LNCaP clone FGC (cell line): Measurements from ENCODE around the gene CAPN1.

ENCODE experiments used
- DNase-seq: peaks from one replicate; pipeline ENCODE4 v3.0.0-alpha.2; 2011; ENCODE audit warnings: low read depth
- H3K4me3 ChIP-seq: 2 replicates; pipeline ENCODE4 v1.5.1; 2011; ENCODE audit warnings: mild to moderate bottlenecking, low read depth, low read length, control low read depth
- CTCF ChIP-seq: IDR thresholded peaks from 2 replicates; pipeline ENCODE4 v1.5.1; 2012; ENCODE audit warnings: mild to moderate bottlenecking; ENCODE audit not compliant: control insufficient read depth, insufficient read depth; ENCODE audit errors: extremely low read depth

The CAPN1 gene

GRCh38 chr11:65151331-65151899, 30.3 kb upstream of the CAPN1 start:
- no peak overlapping the region for H3K4me3 ChIP-seq
- no peak for DNase-seq
- TF ChIP-seq CTCF, result no peak

- no peak overlapping the region for H3K4me3 ChIP-seq
- no peak for DNase-seq
- no peak for TF ChIP-seq CTCF
Observed at GRCh38 chr11:65152122-65152521, 29.6 kb upstream of the CAPN1 start.

GRCh38 chr11:65156256-65156655, 25.5 kb upstream of the CAPN1 start:
- DNase-seq, result no peak
- H3K4me3 ChIP-seq, result no peak overlapping the region
- TF ChIP-seq CTCF, result no peak

DNA sequence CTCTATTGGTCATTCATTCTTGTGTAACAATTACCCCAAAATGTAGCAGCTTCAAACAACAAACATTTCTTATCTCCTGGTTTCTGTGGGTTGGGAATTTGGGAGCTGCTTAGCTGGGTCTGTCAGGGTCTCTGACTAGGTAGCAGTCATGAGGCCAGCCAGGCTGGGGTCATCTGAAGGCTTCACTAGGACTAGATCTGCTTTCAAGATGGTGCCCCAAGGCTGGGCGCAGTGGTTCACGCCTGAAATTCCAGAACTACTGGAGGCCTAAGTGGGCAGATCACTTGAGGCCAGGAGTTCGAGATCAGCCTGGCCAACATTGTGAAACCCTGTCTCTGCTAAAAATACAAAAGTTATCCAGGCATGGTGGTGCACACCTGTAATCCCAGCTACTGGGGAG, 24.8 kb upstream of the CAPN1 start:
- H3K4me3 ChIP-seq, result no peak overlapping the region
- DNase-seq, result no peak
- TF ChIP-seq CTCF, result no peak

DNA sequence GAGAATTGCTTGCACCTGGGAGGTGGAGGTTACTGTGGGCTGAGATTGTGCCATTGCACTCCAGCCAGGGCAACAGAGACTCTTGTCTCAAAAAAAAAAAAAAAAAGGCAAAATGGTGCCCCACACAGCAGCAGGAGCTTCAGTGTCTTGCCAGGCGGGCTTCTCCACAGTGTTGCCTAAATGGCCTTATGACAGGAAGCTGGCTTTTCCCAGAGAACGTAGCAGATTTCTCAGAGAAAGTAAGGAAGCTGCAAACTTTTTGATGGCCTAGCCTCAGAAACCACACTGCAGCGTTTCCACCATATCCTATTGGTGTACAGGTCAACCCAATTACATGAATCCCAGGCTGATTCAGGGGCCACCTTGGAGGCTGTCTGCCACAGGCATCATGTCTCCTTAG, 24.4 kb upstream of the CAPN1 start:
- no peak for DNase-seq
- no peak overlapping the region for H3K4me3 ChIP-seq
- no peak for TF ChIP-seq CTCF

- no peak overlapping the region for H3K4me3 ChIP-seq
- TF ChIP-seq CTCF, result no peak
- DNase-seq, result no peak
Observed at GRCh38 chr11:65159012-65159411, 22.7 kb upstream of the CAPN1 start.

DNA sequence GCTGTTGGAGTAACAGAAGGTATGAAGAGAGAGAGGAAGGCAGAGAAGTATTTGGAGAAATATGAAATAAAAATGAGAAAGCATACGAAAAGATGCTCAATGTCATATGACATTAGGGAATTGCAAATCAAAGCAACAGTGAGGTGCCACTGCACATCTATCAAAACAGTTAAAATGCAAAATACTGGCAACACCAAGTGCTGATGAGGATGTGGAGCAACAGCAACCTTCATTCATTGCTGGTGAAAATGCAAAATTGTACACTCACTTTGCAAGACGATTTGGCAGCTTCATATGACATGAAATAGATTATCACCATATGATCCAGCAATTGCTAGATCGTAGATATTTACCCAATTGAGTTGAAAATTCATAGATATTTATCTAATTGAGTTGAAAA, 21.1 kb upstream of the CAPN1 start:
- no peak for TF ChIP-seq CTCF
- H3K4me3 ChIP-seq, result no peak overlapping the region
- no peak for DNase-seq
